Measurements from ENCODE around the gene ZNF569. TPM values are rescaled to one million over a fixed set of nuclear protein-coding genes. Genes with fewer than 3 reads are reported as not detected.

The ZNF569 gene
- total and polyA plus RNA-seq, 2 of the 13 experiments (the other 11 are each of a cell fraction or from before 2014, with no cell fraction given) = 1.4 to 5.7 TPM

DNA sequence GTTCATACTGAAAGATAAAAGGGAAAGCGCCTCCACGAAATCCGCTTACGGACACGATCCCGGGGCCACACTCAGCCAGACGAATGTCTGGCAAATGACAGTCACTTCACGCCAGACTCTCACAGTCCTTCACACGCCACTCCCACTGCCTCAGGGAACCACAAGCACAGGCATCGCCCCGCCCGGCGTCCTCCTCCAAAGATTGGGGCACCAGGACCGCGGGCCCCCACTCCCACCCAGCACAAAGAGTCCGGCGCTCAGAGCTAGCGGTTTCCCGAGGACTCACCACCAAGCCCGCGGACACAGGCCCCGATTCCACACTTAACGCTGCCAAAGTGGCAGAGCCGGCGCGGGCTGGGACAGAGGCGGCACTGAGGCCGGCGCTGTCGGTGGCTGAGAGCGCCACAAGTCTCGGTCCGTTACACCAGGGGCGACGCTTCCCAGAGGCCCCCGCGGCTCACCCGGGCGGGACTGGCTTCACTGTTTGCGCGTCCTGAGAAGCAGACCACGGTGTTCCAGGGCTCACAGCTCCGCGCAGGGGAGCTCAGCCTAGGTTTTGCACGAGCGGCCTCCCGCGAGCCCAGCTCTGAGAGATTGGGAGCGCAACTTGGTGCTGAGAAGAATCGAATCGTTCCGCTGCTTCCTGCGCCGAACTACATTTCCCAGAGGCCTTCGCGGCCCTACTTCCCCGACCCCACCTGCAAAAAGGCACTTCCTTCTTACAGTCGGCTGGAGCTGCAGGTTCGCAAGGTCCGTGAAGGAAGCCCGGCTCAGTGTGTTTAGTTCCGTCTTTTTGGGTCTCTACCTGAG lies at the start of gene ZNF569 (continued):
- TF ChIP-seq SIX1 (CRISPR knock-in tag; IDR thresholded peaks at IDR 0.05; ENCODE audit: borderline replicate concordance) = no peak
- TF ChIP-seq WIZ (CRISPR knock-in tag; IDR thresholded peaks at IDR 0.05) = no peak
- TF ChIP-seq, protein P1, sequence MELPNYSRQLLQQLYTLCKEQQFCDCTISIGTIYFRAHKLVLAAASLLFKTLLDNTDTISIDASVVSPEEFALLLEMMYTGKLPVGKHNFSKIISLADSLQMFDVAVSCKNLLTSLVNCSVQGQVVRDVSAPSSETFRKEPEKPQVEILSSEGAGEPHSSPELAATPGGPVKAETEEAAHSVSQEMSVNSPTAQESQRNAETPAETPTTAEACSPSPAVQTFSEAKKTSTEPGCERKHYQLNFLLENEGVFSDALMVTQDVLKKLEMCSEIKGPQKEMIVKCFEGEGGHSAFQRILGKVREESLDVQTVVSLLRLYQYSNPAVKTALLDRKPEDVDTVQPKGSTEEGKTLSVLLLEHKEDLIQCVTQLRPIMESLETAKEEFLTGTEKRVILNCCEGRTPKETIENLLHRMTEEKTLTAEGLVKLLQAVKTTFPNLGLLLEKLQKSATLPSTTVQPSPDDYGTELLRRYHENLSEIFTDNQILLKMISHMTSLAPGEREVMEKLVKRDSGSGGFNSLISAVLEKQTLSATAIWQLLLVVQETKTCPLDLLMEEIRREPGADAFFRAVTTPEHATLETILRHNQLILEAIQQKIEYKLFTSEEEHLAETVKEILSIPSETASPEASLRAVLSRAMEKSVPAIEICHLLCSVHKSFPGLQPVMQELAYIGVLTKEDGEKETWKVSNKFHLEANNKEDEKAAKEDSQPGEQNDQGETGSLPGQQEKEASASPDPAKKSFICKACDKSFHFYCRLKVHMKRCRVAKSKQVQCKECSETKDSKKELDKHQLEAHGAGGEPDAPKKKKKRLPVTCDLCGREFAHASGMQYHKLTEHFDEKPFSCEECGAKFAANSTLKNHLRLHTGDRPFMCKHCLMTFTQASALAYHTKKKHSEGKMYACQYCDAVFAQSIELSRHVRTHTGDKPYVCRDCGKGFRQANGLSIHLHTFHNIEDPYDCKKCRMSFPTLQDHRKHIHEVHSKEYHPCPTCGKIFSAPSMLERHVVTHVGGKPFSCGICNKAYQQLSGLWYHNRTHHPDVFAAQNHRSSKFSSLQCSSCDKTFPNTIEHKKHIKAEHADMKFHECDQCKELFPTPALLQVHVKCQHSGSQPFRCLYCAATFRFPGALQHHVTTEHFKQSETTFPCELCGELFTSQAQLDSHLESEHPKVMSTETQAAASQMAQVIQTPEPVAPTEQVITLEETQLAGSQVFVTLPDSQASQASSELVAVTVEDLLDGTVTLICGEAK (IDR thresholded peaks at IDR 0.05) = peak; percentile 77
- TF ChIP-seq, protein P1 (CRISPR knock-in tag; IDR thresholded peaks at IDR 0.05) = peak; percentile 88
- 0 out of 2 replicates have a peak, but pooled peaks have one; percentile 54 for TF ChIP-seq ZBTB7A (CRISPR knock-in tag; IDR thresholded peaks at IDR 0.05)
- TF ChIP-seq FIP1L1 (IDR thresholded peaks at IDR 0.05; ENCODE audit: borderline replicate concordance, insufficient read depth, low read depth, low read length) = no peak
- no peak for TF ChIP-seq ZNF724P (CRISPR knock-in tag; IDR thresholded peaks at IDR 0.05; ENCODE audit: borderline replicate concordance)
- TF ChIP-seq, protein P2, sequence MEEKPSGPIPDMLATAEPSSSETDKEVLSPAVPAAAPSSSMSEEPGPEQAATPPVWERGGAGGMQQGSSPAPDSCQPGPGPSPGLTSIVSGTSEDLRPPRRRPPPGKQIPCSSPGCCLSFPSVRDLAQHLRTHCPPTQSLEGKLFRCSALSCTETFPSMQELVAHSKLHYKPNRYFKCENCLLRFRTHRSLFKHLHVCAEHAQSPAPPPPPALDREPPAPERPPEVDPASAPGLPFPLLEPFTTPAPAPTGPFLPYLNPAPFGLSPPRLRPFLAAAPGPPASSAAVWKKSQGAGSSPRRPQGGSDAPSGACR (CRISPR knock-in tag; IDR thresholded peaks at IDR 0.05) = 0 out of 2 replicates have a peak, but pooled peaks have one; percentile 28
- TF ChIP-seq ZNF101 (CRISPR knock-in tag; IDR thresholded peaks at IDR 0.05; ENCODE audit: borderline replicate concordance, low read depth) = no peak
- TF ChIP-seq, protein P3, sequence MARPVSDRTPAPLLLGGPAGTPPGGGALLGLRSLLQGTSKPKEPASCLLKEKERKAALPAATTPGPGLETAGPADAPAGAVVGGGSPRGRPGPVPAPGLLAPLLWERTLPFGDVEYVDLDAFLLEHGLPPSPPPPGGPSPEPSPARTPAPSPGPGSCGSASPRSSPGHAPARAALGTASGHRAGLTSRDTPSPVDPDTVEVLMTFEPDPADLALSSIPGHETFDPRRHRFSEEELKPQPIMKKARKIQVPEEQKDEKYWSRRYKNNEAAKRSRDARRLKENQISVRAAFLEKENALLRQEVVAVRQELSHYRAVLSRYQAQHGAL (CRISPR knock-in tag; IDR thresholded peaks at IDR 0.05; ENCODE audit: not compliant biosample characterization) = no peak
- 0 out of 2 replicates have a peak, but pooled peaks have one; percentile 46 for TF ChIP-seq GTF2F1 (IDR thresholded peaks at IDR 0.05; ENCODE audit: low read length)
- TF ChIP-seq, protein P4, sequence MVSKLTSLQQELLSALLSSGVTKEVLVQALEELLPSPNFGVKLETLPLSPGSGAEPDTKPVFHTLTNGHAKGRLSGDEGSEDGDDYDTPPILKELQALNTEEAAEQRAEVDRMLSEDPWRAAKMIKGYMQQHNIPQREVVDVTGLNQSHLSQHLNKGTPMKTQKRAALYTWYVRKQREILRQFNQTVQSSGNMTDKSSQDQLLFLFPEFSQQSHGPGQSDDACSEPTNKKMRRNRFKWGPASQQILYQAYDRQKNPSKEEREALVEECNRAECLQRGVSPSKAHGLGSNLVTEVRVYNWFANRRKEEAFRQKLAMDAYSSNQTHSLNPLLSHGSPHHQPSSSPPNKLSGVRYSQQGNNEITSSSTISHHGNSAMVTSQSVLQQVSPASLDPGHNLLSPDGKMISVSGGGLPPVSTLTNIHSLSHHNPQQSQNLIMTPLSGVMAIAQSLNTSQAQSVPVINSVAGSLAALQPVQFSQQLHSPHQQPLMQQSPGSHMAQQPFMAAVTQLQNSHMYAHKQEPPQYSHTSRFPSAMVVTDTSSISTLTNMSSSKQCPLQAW (CRISPR knock-in tag; IDR thresholded peaks at IDR 0.05) = peak; percentile 70
- TF ChIP-seq ZNF136 (CRISPR knock-in tag; IDR thresholded peaks at IDR 0.05; ENCODE audit: low read depth) = no peak
- TF ChIP-seq, protein P5, sequence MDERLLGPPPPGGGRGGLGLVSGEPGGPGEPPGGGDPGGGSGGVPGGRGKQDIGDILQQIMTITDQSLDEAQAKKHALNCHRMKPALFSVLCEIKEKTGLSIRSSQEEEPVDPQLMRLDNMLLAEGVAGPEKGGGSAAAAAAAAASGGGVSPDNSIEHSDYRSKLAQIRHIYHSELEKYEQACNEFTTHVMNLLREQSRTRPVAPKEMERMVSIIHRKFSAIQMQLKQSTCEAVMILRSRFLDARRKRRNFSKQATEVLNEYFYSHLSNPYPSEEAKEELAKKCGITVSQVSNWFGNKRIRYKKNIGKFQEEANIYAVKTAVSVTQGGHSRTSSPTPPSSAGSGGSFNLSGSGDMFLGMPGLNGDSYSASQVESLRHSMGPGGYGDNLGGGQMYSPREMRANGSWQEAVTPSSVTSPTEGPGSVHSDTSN (CRISPR knock-in tag; IDR thresholded peaks at IDR 0.05) = no peak
- no peak for TF ChIP-seq ZNF672 (CRISPR knock-in tag; IDR thresholded peaks at IDR 0.05)

Measured in HepG2 (cell line).